Thyroid gland (tissue), 4 donors: ENCODE results near the gene IRX6. TPM values are rescaled to one million over a fixed set of nuclear protein-coding genes. Genes with fewer than 3 reads are reported as not detected.

ENCODE experiments used
- DNase-seq, 2 donors: peaks; one replicate each; pipeline ENCODE4 v3.0.0-alpha.2; 2019
- H3K27ac ChIP-seq, 3 donors: fragments of 200-600 bp; sonication (generic); 1 replicate in 2 of 3; 2 replicates in 1 of 3; pipeline ENCODE4 v1.5.1; 2016 to 2019; ENCODE audit warnings: mild to moderate bottlenecking in 1 of 3, moderate library complexity in 1 of 3
- H3K27me3 ChIP-seq: fragments of 200-600 bp; sonication (generic); one replicate; pipeline ENCODE4 v1.5.1; 2019
- H3K36me3 ChIP-seq, 2 donors: fragments of 200-600 bp; sonication (generic); one replicate each; pipeline ENCODE4 v1.5.1; 2016 to 2019
- H3K4me1 ChIP-seq, 2 donors: fragments of 200-600 bp; sonication (generic); one replicate each; pipeline ENCODE4 v1.5.1; 2017 to 2019
- H3K4me3 ChIP-seq, 3 donors: fragments of 200-600 bp; sonication (generic); replicated peaks in 1 of 3; 1 replicate in 2 of 3; 2 replicates in 1 of 3; pipeline ENCODE4 v1.5.1; 2016; ENCODE audit warnings: mild to moderate bottlenecking in 1 of 3
- H3K9me3 ChIP-seq: fragments of 200-600 bp; sonication (generic); one replicate; pipeline ENCODE4 v1.5.1; 2017
- POLR2A ChIP-seq, 2 donors: fragments of 450-650 bp; IDR thresholded peaks; one replicate each; pipeline ENCODE4 v1.6.1; 2017; ENCODE audit warnings: antibody characterized with exemption in 2 of 2, mild to moderate bottlenecking in 2 of 2, moderate library complexity in 1 of 2
- WGBS, 2 donors: methylation state at CpG; one replicate each; pipeline ENCODE4 v1.1.5; 2017; 5-methylcytosine and 5-hydroxymethylcytosine counted together
- intact Hi-C: fragments of 100-400 bp; cut with DNase I; formaldehyde crosslinking; loops from one replicate; pipeline ENCODE4 v1.15.1; 2023
- total RNA-seq, 4 donors: library from RNA; depleted of rRNA; stranded (reverse); fragments of >200 nt; gene quantifications; one replicate each; pipeline ENCODE4 v1.2.3, GENCODE V29; 2016
- TF ChIP-seq, protein P1 (sequence below), 6 experiments: fragments of 200-600 bp in 3 of 6; fragments of 450-650 bp in 3 of 6; sonication (generic) in 3 of 6; IDR thresholded peaks; one replicate each; pipeline ENCODE4 v1.5.1; 2016 to 2019; ENCODE audit warnings: antibody characterized with exemption in 6 of 6, mild to moderate bottlenecking in 2 of 6, inconsistent platforms in 1 of 6, moderate library complexity in 1 of 6

IRX6 gene
- total RNA-seq, 4 donors from 2014 or later, result 0.13 to 0.93 (median 0.39) TPM

DNA sequence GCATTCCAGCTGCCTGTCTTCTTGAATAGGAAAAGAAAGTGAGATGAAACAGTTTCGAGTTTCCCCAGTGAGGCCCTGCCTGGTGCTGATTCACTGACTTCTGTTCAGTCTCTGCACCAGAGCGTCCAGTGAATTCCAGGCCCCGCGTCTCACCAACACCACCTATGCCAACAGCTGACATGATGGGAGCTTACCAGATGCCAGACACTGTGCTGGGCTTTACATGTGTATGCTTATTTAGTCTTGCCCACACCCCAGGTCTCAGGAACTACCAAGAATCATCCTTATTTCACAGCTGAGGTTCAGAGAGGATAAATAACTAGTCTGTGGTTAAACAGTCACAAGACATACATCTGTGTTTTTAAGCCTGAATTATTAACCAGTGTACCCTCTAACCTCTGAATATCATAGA lies 29.1 kb upstream of the IRX6 start:
- Histone ChIP-seq H3K4me1 (no peaks in the 10 kb centered on the region), H3K27ac (no peak overlapping the region), H3K27me3 (no peaks in the 10 kb centered on the region), H3K36me3 (no peaks in the 10 kb centered on the region), H3K9me3 (no peaks in the 10 kb centered on the region), H3K4me3 (no peak overlapping the region)
- intact Hi-C loops, result no loop called here
- TF ChIP-seq POLR2A (IDR thresholded peaks at IDR 0.05), result no peak
- TF ChIP-seq, protein P1, sequence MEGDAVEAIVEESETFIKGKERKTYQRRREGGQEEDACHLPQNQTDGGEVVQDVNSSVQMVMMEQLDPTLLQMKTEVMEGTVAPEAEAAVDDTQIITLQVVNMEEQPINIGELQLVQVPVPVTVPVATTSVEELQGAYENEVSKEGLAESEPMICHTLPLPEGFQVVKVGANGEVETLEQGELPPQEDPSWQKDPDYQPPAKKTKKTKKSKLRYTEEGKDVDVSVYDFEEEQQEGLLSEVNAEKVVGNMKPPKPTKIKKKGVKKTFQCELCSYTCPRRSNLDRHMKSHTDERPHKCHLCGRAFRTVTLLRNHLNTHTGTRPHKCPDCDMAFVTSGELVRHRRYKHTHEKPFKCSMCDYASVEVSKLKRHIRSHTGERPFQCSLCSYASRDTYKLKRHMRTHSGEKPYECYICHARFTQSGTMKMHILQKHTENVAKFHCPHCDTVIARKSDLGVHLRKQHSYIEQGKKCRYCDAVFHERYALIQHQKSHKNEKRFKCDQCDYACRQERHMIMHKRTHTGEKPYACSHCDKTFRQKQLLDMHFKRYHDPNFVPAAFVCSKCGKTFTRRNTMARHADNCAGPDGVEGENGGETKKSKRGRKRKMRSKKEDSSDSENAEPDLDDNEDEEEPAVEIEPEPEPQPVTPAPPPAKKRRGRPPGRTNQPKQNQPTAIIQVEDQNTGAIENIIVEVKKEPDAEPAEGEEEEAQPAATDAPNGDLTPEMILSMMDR (IDR thresholded peaks at IDR 0.05), result no peak
- DNase-seq, result no peak
- 52 to 62% methylated on average over 4 of the region's 4 CpGs for WGBS, 2 donors

DNA sequence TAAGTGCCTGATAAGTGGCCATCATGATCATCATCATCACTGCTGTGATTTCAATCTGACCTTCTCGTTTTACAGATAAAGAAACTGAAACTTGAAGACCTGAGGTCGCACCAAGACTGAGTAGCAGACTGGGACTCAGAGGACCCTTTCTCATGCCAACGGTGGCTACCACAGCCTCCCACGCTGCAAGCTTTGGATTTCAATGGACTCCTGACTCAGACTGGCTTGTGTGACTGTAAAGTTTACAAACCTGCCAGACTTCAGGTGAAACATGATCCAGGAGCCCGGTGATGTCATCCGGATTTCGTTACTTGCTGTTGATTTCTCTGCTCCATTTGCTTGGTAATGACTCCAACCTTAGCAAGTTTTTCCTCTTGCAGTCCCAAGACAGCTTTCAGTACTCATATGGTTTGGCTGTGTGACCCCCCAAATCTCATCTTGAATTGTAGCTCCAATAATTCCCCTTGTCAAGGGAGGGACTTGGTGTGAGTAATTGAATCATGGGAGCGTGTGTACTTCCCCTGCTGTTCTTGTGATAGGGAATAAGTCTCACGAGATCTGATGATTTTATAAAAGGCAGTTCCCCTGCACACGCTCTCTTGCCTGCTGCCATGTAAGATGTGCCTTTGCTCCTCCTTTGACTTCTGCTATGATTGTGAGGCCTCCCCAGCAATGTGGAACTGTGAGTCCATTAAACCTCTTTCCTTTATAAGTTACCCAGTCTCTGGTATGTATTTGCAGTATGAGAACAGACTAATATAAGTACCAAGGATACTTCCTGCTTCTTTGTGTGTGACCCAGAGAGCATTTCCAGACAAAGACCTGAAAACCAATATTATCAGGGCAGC lies 26.7 kb upstream of the IRX6 start:
- Histone ChIP-seq H3K27ac (no peak overlapping the region), H3K4me3 (no peak overlapping the region), H3K4me1 (no peaks in the 10 kb centered on the region), H3K9me3 (no peaks in the 10 kb centered on the region), H3K36me3 (no peaks in the 10 kb centered on the region), H3K27me3 (no peaks in the 10 kb centered on the region)
- DNase-seq, result no peak
- 79 to 83% methylated on average over 10 of the region's 10 CpGs for WGBS, 2 donors
- TF ChIP-seq POLR2A (IDR thresholded peaks at IDR 0.05), result no peak
- intact Hi-C loops, result no loop called here

DNA sequence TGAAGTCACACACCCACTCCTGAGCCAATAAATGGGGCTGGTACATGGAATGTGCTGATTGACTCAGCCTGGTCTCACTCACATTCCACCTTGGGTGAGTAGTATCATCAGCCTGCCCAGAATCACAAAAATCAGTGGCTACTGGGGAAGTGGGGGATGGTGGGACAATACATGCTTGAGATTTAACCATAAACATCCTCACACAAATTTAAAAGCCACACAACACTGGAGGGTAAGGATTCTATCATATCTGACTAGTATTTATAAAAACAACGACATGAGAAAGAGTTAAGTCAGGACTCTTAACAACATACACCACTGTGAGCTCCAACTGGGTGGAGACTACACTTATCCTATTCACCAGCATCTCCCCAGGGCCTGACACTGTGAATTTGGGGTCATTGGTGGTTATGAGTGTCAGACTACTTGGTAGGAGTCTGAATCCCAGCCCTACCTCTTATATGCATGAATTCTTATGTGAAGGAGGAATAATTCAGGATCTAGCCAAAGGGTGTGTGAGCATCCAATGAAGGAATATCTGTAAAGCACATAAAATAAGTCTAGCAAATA lies 26.0 kb upstream of the IRX6 start:
- Histone ChIP-seq H3K36me3 (no peaks in the 10 kb centered on the region), H3K4me1 (no peaks in the 10 kb centered on the region), H3K27ac (no peak overlapping the region), H3K9me3 (no peaks in the 10 kb centered on the region), H3K4me3 (no peak overlapping the region), H3K27me3 (no peaks in the 10 kb centered on the region)
- TF ChIP-seq POLR2A (IDR thresholded peaks at IDR 0.05), result no peak
- TF ChIP-seq, protein P1 (IDR thresholded peaks at IDR 0.05), result no peak
- 0% methylated on average over 1 of the region's 1 CpG for WGBS, 2 donors
- no peak for DNase-seq
- intact Hi-C loops, result no loop called here

DNA sequence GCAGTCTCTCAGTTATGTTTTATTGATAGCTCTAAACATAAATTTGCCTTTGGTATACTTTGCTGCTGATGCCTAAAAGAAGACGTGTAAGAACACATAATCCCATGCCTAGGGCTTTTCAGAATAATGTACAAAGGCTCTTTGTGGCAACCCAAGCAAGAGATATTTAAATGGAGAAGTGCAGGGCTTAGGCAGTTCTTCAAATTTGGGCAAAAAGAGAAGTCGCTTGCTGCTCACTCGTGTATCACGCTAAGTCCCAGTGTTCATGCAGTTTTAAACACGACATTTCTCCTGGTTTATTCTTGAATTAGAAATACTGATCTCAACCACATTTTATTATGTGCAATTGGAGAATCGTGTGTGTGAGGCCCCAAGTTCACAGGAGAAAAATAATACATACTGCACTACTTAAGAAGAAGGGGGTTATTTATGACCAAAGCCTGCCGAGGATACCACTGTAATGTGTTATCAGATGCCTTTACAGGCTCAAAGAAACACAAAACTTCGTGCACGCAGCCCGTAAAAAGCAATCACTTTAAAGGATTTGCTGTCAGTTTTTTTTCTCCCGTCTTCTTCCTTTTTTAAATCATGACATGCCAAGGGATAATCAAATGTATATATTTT lies 22.5 kb upstream of the IRX6 start:
- H3K27me3 ChIP-seq, result no peaks in the 10 kb centered on the region
- no peak overlapping the region for H3K4me3 ChIP-seq
- 63 to 75% methylated on average over 11 of the region's 11 CpGs for WGBS, 2 donors
- intact Hi-C loops, result no loop called here
- no peak for DNase-seq
- H3K9me3 ChIP-seq, result no peaks in the 10 kb centered on the region
- no peaks in the 10 kb centered on the region for H3K4me1 ChIP-seq
- no peak overlapping the region for H3K27ac ChIP-seq
- no peaks in the 10 kb centered on the region for H3K36me3 ChIP-seq
- TF ChIP-seq POLR2A (IDR thresholded peaks at IDR 0.05), result no peak

DNA sequence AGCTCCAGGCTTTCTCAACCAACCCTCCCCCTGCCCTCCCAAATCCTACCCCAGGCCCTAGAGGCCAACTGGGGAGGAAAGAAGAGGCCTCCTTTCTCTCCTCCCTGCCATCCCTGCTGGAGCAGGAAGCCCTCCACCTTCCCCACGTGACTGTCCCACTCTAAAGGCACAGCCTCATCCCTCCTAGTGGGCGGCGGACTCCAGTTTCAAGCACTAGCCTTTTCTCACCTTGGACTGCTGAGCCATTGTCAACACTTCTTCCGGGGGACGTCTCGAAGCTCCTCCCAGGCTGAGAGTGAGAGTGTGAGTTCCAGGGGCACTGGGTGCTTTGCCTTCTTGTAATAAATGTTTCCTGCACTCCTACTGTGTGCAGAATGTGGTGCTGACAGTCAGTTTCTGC lies 21.4 kb upstream of the IRX6 start:
- H3K4me1 ChIP-seq, result no peaks in the 10 kb centered on the region
- no peak for TF ChIP-seq POLR2A (IDR thresholded peaks at IDR 0.05)
- TF ChIP-seq, protein P1 (IDR thresholded peaks at IDR 0.05), result no peak
- no peak overlapping the region for H3K27ac ChIP-seq
- intact Hi-C loops, result no loop called here
- no peaks in the 10 kb centered on the region for H3K9me3 ChIP-seq
- WGBS, 2 donors, result 35 to 54% methylated on average over 5 to 6 of the region's 6 CpGs
- no peak overlapping the region for H3K4me3 ChIP-seq
- no peaks in the 10 kb centered on the region for H3K27me3 ChIP-seq
- H3K36me3 ChIP-seq, result no peaks in the 10 kb centered on the region
- no peak for DNase-seq

DNA sequence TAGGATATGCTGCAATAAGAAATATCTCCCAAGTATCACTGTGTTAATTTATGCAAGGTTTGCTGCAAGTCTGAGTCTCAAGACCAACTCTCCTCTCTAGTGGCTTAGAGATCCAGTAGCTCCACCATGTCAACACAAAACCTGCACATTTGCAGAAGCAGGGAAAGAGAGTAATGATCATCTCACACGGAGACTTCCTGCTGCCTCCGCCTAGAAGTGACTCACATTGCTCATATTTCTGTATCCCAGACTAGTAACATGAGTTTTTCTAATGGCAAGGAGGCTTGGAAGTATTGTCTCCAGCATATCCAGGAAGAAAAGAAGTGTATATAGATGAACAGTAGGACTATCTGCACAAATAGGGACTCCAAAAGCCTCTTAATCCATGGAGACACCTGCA lies 15.0 kb upstream of the IRX6 start:
- no peaks in the 10 kb centered on the region for H3K36me3 ChIP-seq
- 60 to 92% methylated on average over 2 of the region's 2 CpGs for WGBS, 2 donors
- H3K4me3 ChIP-seq, result no peak overlapping the region

More for the DNA sequence above, 15.0 kb upstream of the IRX6 start:
- DNase-seq, result no peak
- H3K27me3 ChIP-seq, result no peaks in the 10 kb centered on the region
- intact Hi-C loops, result no loop called here
- no peak overlapping the region for H3K27ac ChIP-seq
- TF ChIP-seq, protein P1 (IDR thresholded peaks at IDR 0.05), result no peak
- TF ChIP-seq POLR2A (IDR thresholded peaks at IDR 0.05), result no peak
- H3K9me3 ChIP-seq, result no peaks in the 10 kb centered on the region
- H3K4me1 ChIP-seq, result no peaks in the 10 kb centered on the region
